Nephron progenitor cell (in vitro differentiated cells): ENCODE results near the gene EPS8L1.
"Not testable (repeated sequence)": the region's sequence is repeated elsewhere in the genome, so short reads cannot be mapped to it uniquely, and the experiment has no call there.

Source experiments
- DNase-seq: peaks from one replicate; pipeline ENCODE4 v3.0.0; 2021
- H3K27ac Mint-ChIP-seq: 2 replicates; pipeline ENCODE4 v1.8.0; 2021; ENCODE audit warnings: mild to moderate bottlenecking, moderate library complexity, mixed read lengths
- H3K27me3 Mint-ChIP-seq: 2 replicates; pipeline ENCODE4 v1.8.0; 2021; ENCODE audit warnings: mild to moderate bottlenecking, low read depth, mixed read lengths; ENCODE audit not compliant: poor library complexity
- H3K36me3 Mint-ChIP-seq: 2 replicates; pipeline ENCODE4 v1.8.0; 2021; ENCODE audit warnings: low read depth, mixed read lengths
- H3K4me1 Mint-ChIP-seq: 2 replicates; pipeline ENCODE4 v1.8.0; 2021; ENCODE audit warnings: mixed read lengths
- H3K4me3 Mint-ChIP-seq: 2 replicates; pipeline ENCODE4 v1.8.0; 2021; ENCODE audit warnings: mild to moderate bottlenecking, moderate library complexity, mixed read lengths
- H3K9me3 Mint-ChIP-seq: 2 replicates; pipeline ENCODE4 v1.8.0; 2021; ENCODE audit warnings: mild to moderate bottlenecking, moderate library complexity, mixed read lengths
- CTCF ChIP-seq: fragments of 200-600 bp; sonication (generic); IDR thresholded peaks from 2 replicates; pipeline ENCODE4 v1.5.0; 2021; ENCODE audit warnings: antibody characterized with exemption

Gene EPS8L1

GRCh38 chr19:55103190-55103589 is 27.5 kb downstream of the EPS8L1 start:
- H3K4me1 Mint-ChIP-seq = peaks cover 12% of the 10 kb centered on the region

GRCh38 chr19:55105237-55105636 is 29.6 kb downstream of the EPS8L1 start:
- H3K27me3 Mint-ChIP-seq = no peaks in the 10 kb centered on the region
- H3K4me3 Mint-ChIP-seq = no peak overlapping the region
- no peak for TF ChIP-seq CTCF
- no peak overlapping the region for H3K27ac Mint-ChIP-seq
- H3K36me3 Mint-ChIP-seq = peaks cover 56% of the 10 kb centered on the region
- peaks cover 2% of the 10 kb centered on the region for H3K4me1 Mint-ChIP-seq
- DNase-seq = no peak
- peaks cover 19% of the 10 kb centered on the region for H3K9me3 Mint-ChIP-seq

More at GRCh38 chr19:55103190-55103589, 27.5 kb downstream of the EPS8L1 start:
- Mint-ChIP-seq H3K27ac (no peak overlapping the region), H3K9me3 (peaks cover 19% of the 10 kb centered on the region), H3K36me3 (peaks cover 47% of the 10 kb centered on the region), H3K4me3 (no peak overlapping the region), H3K27me3 (no peaks in the 10 kb centered on the region)
- no peak for TF ChIP-seq CTCF
- no peak for DNase-seq

- no peak for DNase-seq
- no peaks in the 10 kb centered on the region for H3K27me3 Mint-ChIP-seq
- peaks cover 54% of the 10 kb centered on the region for H3K36me3 Mint-ChIP-seq
- H3K4me3 Mint-ChIP-seq = no peak overlapping the region
- H3K27ac Mint-ChIP-seq = no peak overlapping the region
- H3K9me3 Mint-ChIP-seq = peaks cover 19% of the 10 kb centered on the region
- H3K4me1 Mint-ChIP-seq = peaks cover 9% of the 10 kb centered on the region
- no peak for TF ChIP-seq CTCF
Measured at GRCh38 chr19:55106591-55106990, 30.9 kb downstream of the EPS8L1 start.

DNA sequence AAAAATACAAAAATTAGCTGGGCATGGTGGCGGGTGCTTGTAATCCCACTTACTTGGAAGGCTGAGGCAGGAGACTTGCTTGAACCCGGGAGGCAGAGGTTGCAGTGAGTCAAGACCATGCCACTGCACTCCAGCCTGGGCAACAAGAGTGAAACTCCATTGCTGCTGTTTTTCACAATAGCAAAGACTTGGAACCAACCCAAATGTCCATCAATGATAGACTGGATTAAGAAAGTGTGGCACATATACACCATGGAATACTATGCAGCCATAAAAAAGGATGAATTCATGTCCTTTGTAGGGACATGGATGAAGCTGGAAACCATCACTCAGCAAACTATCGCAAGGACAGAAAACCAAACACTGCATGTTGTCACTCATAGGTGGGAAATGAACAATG is 31.6 kb downstream of the EPS8L1 start:
- Mint-ChIP-seq H3K9me3 (peaks cover 14% of the 10 kb centered on the region), H3K4me1 (peaks cover 11% of the 10 kb centered on the region)
- not testable (repeated sequence) for H3K4me3 Mint-ChIP-seq

DNA sequence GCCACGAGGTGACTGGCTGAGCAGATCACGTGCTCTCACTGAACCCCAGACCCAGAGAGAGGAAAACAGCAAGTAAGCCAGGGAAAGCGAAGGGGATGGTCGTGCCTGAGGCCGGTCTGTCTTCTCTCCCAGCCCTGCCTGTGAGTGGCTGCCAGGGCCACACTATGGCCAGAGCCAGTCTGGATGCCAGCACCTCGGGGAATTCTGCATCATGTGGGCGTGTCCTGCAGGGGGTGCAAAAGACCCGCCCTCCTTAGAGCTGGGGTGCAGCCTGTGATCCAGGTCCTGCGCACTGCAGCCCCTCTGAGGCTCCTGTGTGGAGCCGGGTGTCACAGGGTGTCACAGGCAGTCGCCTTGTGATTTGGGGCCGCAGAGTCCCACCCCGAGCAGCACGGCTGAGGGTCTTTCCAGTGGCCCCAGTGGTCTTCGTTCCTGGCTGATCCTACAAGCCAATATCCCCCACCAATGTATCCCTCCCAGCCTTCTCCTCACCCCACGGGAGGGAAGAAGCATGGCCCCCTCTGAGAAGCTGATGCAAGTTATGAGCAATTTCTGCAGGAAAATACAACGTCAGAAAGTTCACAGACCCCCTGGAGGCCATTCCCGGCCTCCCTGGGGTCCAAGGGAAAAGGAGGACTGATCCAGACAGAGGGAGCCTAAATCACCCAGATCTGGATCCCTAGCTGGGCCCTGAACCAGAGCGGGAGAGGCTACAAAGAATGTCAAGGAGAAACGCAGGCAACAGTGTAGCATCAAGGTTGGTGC is 34.0 kb downstream of the EPS8L1 start:
- no peak for TF ChIP-seq CTCF
- H3K4me3 Mint-ChIP-seq = no peak overlapping the region
- no peaks in the 10 kb centered on the region for H3K27me3 Mint-ChIP-seq
- H3K27ac Mint-ChIP-seq = peak overlapping the region; percentile 92
- no peaks in the 10 kb centered on the region for H3K9me3 Mint-ChIP-seq
- peaks cover 31% of the 10 kb centered on the region for H3K4me1 Mint-ChIP-seq
- peaks cover 32% of the 10 kb centered on the region for H3K36me3 Mint-ChIP-seq
- DNase-seq = no peak

More for the DNA sequence above, 31.6 kb downstream of the EPS8L1 start:
- H3K36me3 Mint-ChIP-seq = peaks cover 47% of the 10 kb centered on the region
- DNase-seq, H3K27me3 Mint-ChIP-seq, H3K27ac Mint-ChIP-seq: not testable (repeated sequence)

DNA sequence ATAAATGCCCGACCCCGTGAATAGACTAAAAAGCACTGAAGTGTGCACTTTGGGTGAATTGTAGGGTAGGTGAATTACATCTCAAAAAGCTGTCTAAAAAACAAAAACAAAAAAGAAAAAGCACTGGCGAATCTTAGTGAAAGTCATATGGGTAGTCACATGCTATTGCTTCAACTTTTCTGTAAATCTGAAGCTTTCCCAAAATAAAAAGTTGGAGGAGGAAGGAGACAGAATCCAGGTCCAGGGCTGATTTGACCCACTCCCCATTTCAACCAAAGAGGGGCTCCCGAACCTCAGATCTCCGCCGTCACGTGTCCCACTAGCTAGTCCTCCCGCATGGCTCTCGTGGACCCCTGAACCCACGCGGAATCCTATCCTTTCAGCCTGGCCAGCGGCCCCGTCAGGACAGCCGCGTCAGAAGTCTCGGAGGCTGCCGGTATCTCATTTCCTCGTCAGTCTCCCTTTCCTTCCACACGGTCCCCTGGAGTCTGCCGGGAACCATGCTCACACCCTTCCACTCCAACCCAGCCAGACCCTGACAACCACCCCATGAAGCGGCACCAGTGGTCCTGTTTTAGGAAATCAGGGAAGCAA is 35.7 kb downstream of the EPS8L1 start:
- Mint-ChIP-seq H3K4me3 (no peak overlapping the region), H3K27me3 (peaks cover 3% of the 10 kb centered on the region), H3K36me3 (peaks cover 20% of the 10 kb centered on the region), H3K27ac (peak overlapping the region; percentile 81), H3K9me3 (no peaks in the 10 kb centered on the region), H3K4me1 (peaks cover 47% of the 10 kb centered on the region)
- DNase-seq = no peak
- TF ChIP-seq CTCF = no peak
